ENCODE measurements around the gene OPA3.
A peak's percentile ranks its signal among the peaks of the same experiment; 100 is the strongest.

Gene OPA3

GRCh38 chr19:45597425-45598111 lies 13.0 kb upstream of the OPA3 start:
- no peak for DNase-seq

- no peak for DNase-seq
Observed at GRCh38 chr19:45595814-45596213, 11.2 kb upstream of the OPA3 start.

GRCh38 chr19:45593520-45593919 lies 8.9 kb upstream of the OPA3 start:
- DNase-seq = no peak

GRCh38 chr19:45592366-45592765 lies 7.8 kb upstream of the OPA3 start:
- no peak for DNase-seq

- DNase-seq = no peak
Observed at GRCh38 chr19:45591638-45592005, 7.0 kb upstream of the OPA3 start.

GRCh38 chr19:45591004-45591637 lies 6.5 kb upstream of the OPA3 start:
- peak; percentile 42 for DNase-seq

GRCh38 chr19:45590300-45591003 lies 5.8 kb upstream of the OPA3 start:
- no peak for DNase-seq

- DNase-seq = no peak
Observed at GRCh38 chr19:45589768-45590167, 5.2 kb upstream of the OPA3 start.

GRCh38 chr19:45587873-45588272 lies 3.3 kb upstream of the OPA3 start:
- DNase-seq = no peak

GRCh38 chr19:45585158-45585577 lies 566 bp upstream of the OPA3 start:
- DNase-seq = no peak

GRCh38 chr19:45581576-45581975 lies 3.0 kb downstream of the OPA3 start:
- DNase-seq = no peak

GRCh38 chr19:45578861-45579260 lies 5.7 kb downstream of the OPA3 start:
- DNase-seq = no peak

- no peak for DNase-seq
Observed at GRCh38 chr19:45577111-45577905, 7.3 kb downstream of the OPA3 start.

- DNase-seq = no peak
Observed at GRCh38 chr19:45576682-45577081, 7.9 kb downstream of the OPA3 start.

GRCh38 chr19:45575216-45575615 lies 9.4 kb downstream of the OPA3 start:
- no peak for DNase-seq

GRCh38 chr19:45574526-45574925 lies 10.1 kb downstream of the OPA3 start:
- DNase-seq = no peak

GRCh38 chr19:45571457-45572220 lies 13.0 kb downstream of the OPA3 start:
- DNase-seq = no peak

- DNase-seq = peak; percentile 44
Observed at GRCh38 chr19:45569619-45570421, 14.8 kb downstream of the OPA3 start.

GRCh38 chr19:45568732-45569131 lies 15.9 kb downstream of the OPA3 start:
- DNase-seq = no peak

- DNase-seq = peak; percentile 11
Observed at GRCh38 chr19:45567609-45568008, 17.0 kb downstream of the OPA3 start.

- no peak for DNase-seq
Observed at GRCh38 chr19:45564131-45564780, 20.3 kb downstream of the OPA3 start.

Measured in inflammatory macrophage treated with lipopolysaccharide for 4 hours (primary cell).